GM23338 (cell line): Measurements from ENCODE around the gene MTHFSD. TPM values are rescaled to one million over a fixed set of nuclear protein-coding genes. Genes with fewer than 3 reads are reported as not detected.

Experiments used
- ATAC-seq: fragments of 200-7000 bp; cut with Tn5 transposase; 3 replicates; pipeline ENCODE4 v1.9.1; 2020
- DNase-seq: peaks from one replicate; pipeline ENCODE4 v3.0.0-alpha.2; 2015; ENCODE audit warnings: low spot score
- H2AFZ ChIP-seq: fragments of 200-600 bp; sonication (generic); 2 replicates; pipeline ENCODE4 v1.8.0; 2016; ENCODE audit warnings: antibody characterized with exemption, mild to moderate bottlenecking, moderate library complexity
- H3F3A ChIP-seq: fragments of 200-600 bp; sonication (generic); replicated peaks from 2 replicates; pipeline ENCODE4 v1.8.0; 2017; ENCODE audit warnings: antibody characterized with exemption, mixed run types, low read depth
- H3K27ac ChIP-seq: fragments of 200-600 bp; sonication (generic); 2 replicates; pipeline ENCODE4 v1.6.1; 2016; ENCODE audit warnings: low read depth
- H3K27me3 ChIP-seq: fragments of 200-600 bp; sonication (generic); 2 replicates; pipeline ENCODE4 v1.8.0; 2016; ENCODE audit warnings: mild to moderate bottlenecking, mixed run types, moderate library complexity; ENCODE audit not compliant: insufficient read depth
- H3K36me3 ChIP-seq: fragments of 200-600 bp; sonication (generic); 2 replicates; pipeline ENCODE4 v1.8.0; 2016; ENCODE audit warnings: mild to moderate bottlenecking; ENCODE audit not compliant: insufficient read depth
- H3K4me1 ChIP-seq: fragments of 200-600 bp; sonication (generic); 2 replicates; pipeline ENCODE4 v1.8.0; 2016; ENCODE audit warnings: mild to moderate bottlenecking, moderate library complexity; ENCODE audit not compliant: insufficient read depth
- H3K4me2 ChIP-seq: fragments of 200-600 bp; sonication (generic); 2 replicates; pipeline ENCODE4 v1.7.1; 2017; ENCODE audit warnings: mixed run types
- H3K4me3 ChIP-seq: fragments of 200-600 bp; sonication (generic); 2 replicates; pipeline ENCODE4 v1.6.1; 2016; ENCODE audit warnings: mixed run types
- H3K79me2 ChIP-seq: fragments of 200-600 bp; sonication (generic); replicated peaks from 2 replicates; pipeline ENCODE4 v1.8.0; 2017; ENCODE audit warnings: mild to moderate bottlenecking; ENCODE audit not compliant: insufficient read depth
- H3K9me2 ChIP-seq: fragments of 200-600 bp; sonication (generic); 2 replicates; pipeline ENCODE4 v1.8.0; 2017; ENCODE audit not compliant: insufficient read depth
- H4K20me1 ChIP-seq: fragments of 200-600 bp; sonication (generic); replicated peaks from 2 replicates; pipeline ENCODE4 v1.8.0; 2017; ENCODE audit warnings: mild to moderate bottlenecking; ENCODE audit not compliant: insufficient read depth
- H3K27ac Mint-ChIP-seq: 2 replicates; pipeline ENCODE4 v1.8.0; 2020; ENCODE audit warnings: inconsistent platforms, mild to moderate bottlenecking, moderate library complexity, mixed read lengths
- H3K27me3 Mint-ChIP-seq: 3 replicates; pipeline ENCODE4 v1.8.0; 2022; ENCODE audit warnings: low read depth, mild to moderate bottlenecking, moderate library complexity, mixed read lengths, inconsistent platforms; ENCODE audit not compliant: insufficient read depth, poor library complexity
- H3K36me3 Mint-ChIP-seq: 3 replicates; pipeline ENCODE4 v1.8.0; 2021; ENCODE audit warnings: low read depth, mild to moderate bottlenecking, inconsistent platforms, moderate library complexity, mixed read lengths
- H3K4me1 Mint-ChIP-seq: 3 replicates; pipeline ENCODE4 v1.8.0; 2020; ENCODE audit warnings: mild to moderate bottlenecking, inconsistent platforms, mixed read lengths
- H3K4me3 Mint-ChIP-seq: 3 replicates; pipeline ENCODE4 v1.8.0; 2021; ENCODE audit warnings: moderate library complexity, mild to moderate bottlenecking, inconsistent platforms, mixed read lengths
- H3K9me3 Mint-ChIP-seq: 3 replicates; pipeline ENCODE4 v1.8.0; 2020; ENCODE audit warnings: moderate library complexity, mild to moderate bottlenecking, inconsistent platforms, mixed read lengths
- CREB1 ChIP-seq: fragments of 250-450 bp; sonication (Bioruptor Pico); IDR thresholded peaks from 2 replicates; pipeline ENCODE4 v1.5.0; 2020; ENCODE audit warnings: low read depth, mild to moderate bottlenecking, moderate library complexity
- JUNB ChIP-seq: IDR thresholded peaks from one replicate; pipeline ENCODE4 v1.6.1; 2016; ENCODE audit warnings: antibody characterized with exemption; ENCODE audit not compliant: unreplicated experiment
- NANOG ChIP-seq: IDR thresholded peaks from 2 replicates; pipeline ENCODE4 v1.6.1; 2016; ENCODE audit warnings: antibody characterized with exemption, borderline replicate concordance
- STAT1 ChIP-seq: IDR thresholded peaks from one replicate; pipeline ENCODE4 v1.6.1; 2016; ENCODE audit warnings: antibody characterized with exemption; ENCODE audit not compliant: unreplicated experiment
- ZNF114 ChIP-seq: fragments of 250-450 bp; sonication (Bioruptor Pico); IDR thresholded peaks from 2 replicates; pipeline ENCODE4 v1.5.0; 2020; ENCODE audit warnings: mild to moderate bottlenecking, moderate library complexity
- ZNF331 ChIP-seq: fragments of 250-450 bp; sonication (Bioruptor Pico); IDR thresholded peaks from 2 replicates; pipeline ENCODE4 v1.5.0; 2020; ENCODE audit warnings: low read depth, mild to moderate bottlenecking, moderate library complexity
- polyA plus RNA-seq: library from polyadenylated mRNA; unstranded; fragments of >200 nt; fragmentation: Nextera tagmentation; extraction: Ambion mirVana; gene quantifications from 2 replicates; pipeline ENCODE4 v1.2.1, GENCODE V29; 2016
- total RNA-seq: library from RNA; depleted of rRNA; stranded (reverse); fragments of >200 nt; shearing (Covaris generic); gene quantifications from 2 replicates; pipeline ENCODE4 v1.2.3, GENCODE V29; 2014
- TF ChIP-seq, protein P1 (sequence below), 2 experiments: fragments of 200-600 bp in 1 of 2; sonication (generic) in 1 of 2; conservative IDR thresholded peaks; 2 replicates each; pipeline versions ENCODE4 v1.5.1 to v1.6.1; 2016 to 2017; ENCODE audit warnings: antibody characterized with exemption in 2 of 2, low read depth in 2 of 2, mild to moderate bottlenecking in 2 of 2, moderate library complexity in 1 of 2
- TF ChIP-seq, protein P2 (sequence below): IDR thresholded peaks from 2 replicates; pipeline ENCODE4 v1.6.1; 2016; ENCODE audit warnings: antibody characterized with exemption

The MTHFSD gene
- total and polyA plus RNA-seq, 2 experiments from 2014 or later = 7.2 to 8.1 TPM

DNA sequence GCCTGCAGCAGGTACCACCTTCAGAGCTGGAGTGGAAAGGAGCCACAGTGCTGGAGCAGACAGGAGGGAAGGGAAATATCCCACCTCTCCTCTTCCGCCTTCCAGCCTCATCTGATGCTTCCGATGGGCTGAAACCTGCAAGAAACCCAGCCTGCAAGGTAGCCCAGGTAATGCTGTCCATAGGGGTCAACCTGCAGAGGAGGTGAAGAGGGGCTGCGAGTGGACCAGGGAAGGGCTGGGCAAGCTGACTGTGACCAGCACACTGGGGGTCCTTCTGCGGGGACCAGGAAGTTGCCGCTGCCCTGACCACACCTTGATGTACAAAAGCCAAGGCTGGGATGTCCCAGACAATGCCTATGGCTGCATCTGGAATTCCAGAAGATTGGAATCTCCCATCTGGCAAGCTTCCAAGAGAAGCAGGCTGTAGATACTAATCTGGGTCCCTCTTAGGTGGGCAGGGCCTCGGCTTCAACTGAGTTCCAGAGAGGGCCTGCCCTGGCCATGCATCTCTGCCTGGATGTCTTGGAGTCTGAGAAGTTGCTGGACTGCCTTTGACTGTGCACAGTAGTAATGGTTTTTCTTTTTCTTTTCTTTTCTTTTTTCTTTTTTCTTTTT lies 29.1 kb upstream of the MTHFSD start:
- DNase-seq (no peak), ATAC-seq (no peak)
- peaks cover 44% of the 10 kb centered on the region for H3K27me3 ChIP-seq
- TF ChIP-seq NANOG (no peak), JUNB (no peak)
- TF ChIP-seq, protein P1, sequence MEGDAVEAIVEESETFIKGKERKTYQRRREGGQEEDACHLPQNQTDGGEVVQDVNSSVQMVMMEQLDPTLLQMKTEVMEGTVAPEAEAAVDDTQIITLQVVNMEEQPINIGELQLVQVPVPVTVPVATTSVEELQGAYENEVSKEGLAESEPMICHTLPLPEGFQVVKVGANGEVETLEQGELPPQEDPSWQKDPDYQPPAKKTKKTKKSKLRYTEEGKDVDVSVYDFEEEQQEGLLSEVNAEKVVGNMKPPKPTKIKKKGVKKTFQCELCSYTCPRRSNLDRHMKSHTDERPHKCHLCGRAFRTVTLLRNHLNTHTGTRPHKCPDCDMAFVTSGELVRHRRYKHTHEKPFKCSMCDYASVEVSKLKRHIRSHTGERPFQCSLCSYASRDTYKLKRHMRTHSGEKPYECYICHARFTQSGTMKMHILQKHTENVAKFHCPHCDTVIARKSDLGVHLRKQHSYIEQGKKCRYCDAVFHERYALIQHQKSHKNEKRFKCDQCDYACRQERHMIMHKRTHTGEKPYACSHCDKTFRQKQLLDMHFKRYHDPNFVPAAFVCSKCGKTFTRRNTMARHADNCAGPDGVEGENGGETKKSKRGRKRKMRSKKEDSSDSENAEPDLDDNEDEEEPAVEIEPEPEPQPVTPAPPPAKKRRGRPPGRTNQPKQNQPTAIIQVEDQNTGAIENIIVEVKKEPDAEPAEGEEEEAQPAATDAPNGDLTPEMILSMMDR (conservative IDR thresholded peaks at IDR 0.05; ENCODE audit: low read depth in 2 of 2) = no peak
- TF ChIP-seq, protein P2, sequence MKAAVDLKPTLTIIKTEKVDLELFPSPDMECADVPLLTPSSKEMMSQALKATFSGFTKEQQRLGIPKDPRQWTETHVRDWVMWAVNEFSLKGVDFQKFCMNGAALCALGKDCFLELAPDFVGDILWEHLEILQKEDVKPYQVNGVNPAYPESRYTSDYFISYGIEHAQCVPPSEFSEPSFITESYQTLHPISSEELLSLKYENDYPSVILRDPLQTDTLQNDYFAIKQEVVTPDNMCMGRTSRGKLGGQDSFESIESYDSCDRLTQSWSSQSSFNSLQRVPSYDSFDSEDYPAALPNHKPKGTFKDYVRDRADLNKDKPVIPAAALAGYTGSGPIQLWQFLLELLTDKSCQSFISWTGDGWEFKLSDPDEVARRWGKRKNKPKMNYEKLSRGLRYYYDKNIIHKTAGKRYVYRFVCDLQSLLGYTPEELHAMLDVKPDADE = no peak
- H3K36me3 ChIP-seq = no peaks in the 10 kb centered on the region
- H3K9me3 Mint-ChIP-seq = no peaks in the 10 kb centered on the region; the same call in 2 of the 3 replicates
- H3K27me3 Mint-ChIP-seq = peaks cover 30% of the 10 kb centered on the region
- H2AFZ ChIP-seq = no peak overlapping the region
- H3K4me3 Mint-ChIP-seq = no peak overlapping the region
- H3K4me1 Mint-ChIP-seq = peaks cover 12% of the 10 kb centered on the region
- H3K27ac ChIP-seq = no peak overlapping the region
- no peaks in the 10 kb centered on the region for H3K79me2 ChIP-seq
- H3K27ac Mint-ChIP-seq = no peak overlapping the region
- H3K4me1 ChIP-seq = no peaks in the 10 kb centered on the region; the same call in 1 of the 2 replicates
- H3K9me2 ChIP-seq = 0 out of 2 replicates have a peak, but pooled peaks cover 9% of the 10 kb centered on the region
- no peaks in the 10 kb centered on the region for H4K20me1 ChIP-seq
- H3K4me3 ChIP-seq = no peak overlapping the region
- no peaks in the 10 kb centered on the region for H3K36me3 Mint-ChIP-seq
- 0 out of 2 replicates have a peak, but pooled peaks cover 3% of the 10 kb centered on the region for H3F3A ChIP-seq
- no peak overlapping the region for H3K4me2 ChIP-seq

DNA sequence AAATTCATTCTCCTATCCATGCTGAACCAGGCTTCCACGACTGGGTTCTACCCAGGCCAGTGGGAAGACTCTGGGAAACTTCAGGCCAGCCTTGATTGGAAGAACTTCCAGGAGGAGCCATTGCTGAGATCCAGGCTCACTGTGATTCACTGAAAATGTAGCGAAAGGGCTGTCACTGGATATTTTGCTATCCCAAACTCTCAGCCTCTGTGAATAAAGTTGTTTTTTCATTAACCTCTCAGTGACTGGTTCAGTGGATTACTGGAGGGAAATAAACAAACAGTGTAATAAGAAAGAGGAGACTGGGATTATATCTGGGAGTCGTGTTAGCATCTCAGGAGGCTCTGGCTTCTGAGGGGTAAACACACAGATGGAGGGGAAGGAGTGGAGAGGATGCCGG lies 26.4 kb upstream of the MTHFSD start:
- Mint-ChIP-seq H3K9me3 (no peaks in the 10 kb centered on the region; the same call in 2 of the 3 replicates), H3K36me3 (no peaks in the 10 kb centered on the region; the same call in 2 of the 3 replicates), H3K4me3 (no peak overlapping the region), H3K27ac (no peak overlapping the region), H3K27me3 (peaks cover 52% of the 10 kb centered on the region), H3K4me1 (peaks cover 30% of the 10 kb centered on the region)
- Histone ChIP-seq H3K79me2 (no peaks in the 10 kb centered on the region), H3K4me1 (peaks cover 17% of the 10 kb centered on the region), H3K36me3 (no peaks in the 10 kb centered on the region), H3K27me3 (peaks cover 71% of the 10 kb centered on the region), H3K4me2 (no peak overlapping the region), H3K27ac (no peak overlapping the region), H2AFZ (no peak overlapping the region), H3K4me3 (no peak overlapping the region), H3F3A (peaks cover 7% of the 10 kb centered on the region), H4K20me1 (peaks cover 3% of the 10 kb centered on the region; the same call in 1 of the 2 replicates), H3K9me2 (no peaks in the 10 kb centered on the region)
- no peak for ATAC-seq
- DNase-seq = no peak
- TF ChIP-seq, protein P1 (conservative IDR thresholded peaks at IDR 0.05; ENCODE audit: low read depth in 2 of 2) = no peak
- TF ChIP-seq JUNB (no peak), CREB1 (CRISPR knock-in tag) (no peak), ZNF114 (CRISPR knock-in tag) (no peak), STAT1 (no peak), ZNF331 (no peak)
- TF ChIP-seq, protein P2 = no peak
